Cardiac septum (tissue), 1 donor: ENCODE measurements around the gene SFPQ. TPM values are rescaled to one million over a fixed set of nuclear protein-coding genes. Genes with fewer than 3 reads are reported as not detected.
"Not testable (repeated sequence)": the region's sequence is repeated elsewhere in the genome, so short reads cannot be mapped to it uniquely, and the experiment has no call there.

ENCODE experiments used
- DNase-seq: peaks from one replicate; pipeline ENCODE4 v3.0.0-alpha.2; 2020; ENCODE audit warnings: low spot score
- intact Hi-C: fragments of 100-400 bp; cut with DNase I; formaldehyde crosslinking; loops from one replicate; pipeline ENCODE4 v1.14.0; 2022
- long read RNA-seq: library from polyadenylated mRNA; unstranded; transcript quantifications from one replicate; pipeline ENCODE4 v2.0.0, GENCODE V29; 2021
- total RNA-seq: library from RNA; stranded (reverse); fragmentation: NEBNext Ultra II Directional; extraction: Animal tissue kit (Norgen Biotek cat#: 25700); gene quantifications from one replicate; pipeline ENCODE4 v1.2.1, GENCODE V29; 2021
- donor health status: DM: no; HTN: no; CAD: no.

Gene SFPQ, protein sequence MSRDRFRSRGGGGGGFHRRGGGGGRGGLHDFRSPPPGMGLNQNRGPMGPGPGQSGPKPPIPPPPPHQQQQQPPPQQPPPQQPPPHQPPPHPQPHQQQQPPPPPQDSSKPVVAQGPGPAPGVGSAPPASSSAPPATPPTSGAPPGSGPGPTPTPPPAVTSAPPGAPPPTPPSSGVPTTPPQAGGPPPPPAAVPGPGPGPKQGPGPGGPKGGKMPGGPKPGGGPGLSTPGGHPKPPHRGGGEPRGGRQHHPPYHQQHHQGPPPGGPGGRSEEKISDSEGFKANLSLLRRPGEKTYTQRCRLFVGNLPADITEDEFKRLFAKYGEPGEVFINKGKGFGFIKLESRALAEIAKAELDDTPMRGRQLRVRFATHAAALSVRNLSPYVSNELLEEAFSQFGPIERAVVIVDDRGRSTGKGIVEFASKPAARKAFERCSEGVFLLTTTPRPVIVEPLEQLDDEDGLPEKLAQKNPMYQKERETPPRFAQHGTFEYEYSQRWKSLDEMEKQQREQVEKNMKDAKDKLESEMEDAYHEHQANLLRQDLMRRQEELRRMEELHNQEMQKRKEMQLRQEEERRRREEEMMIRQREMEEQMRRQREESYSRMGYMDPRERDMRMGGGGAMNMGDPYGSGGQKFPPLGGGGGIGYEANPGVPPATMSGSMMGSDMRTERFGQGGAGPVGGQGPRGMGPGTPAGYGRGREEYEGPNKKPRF
- 115 TPM for total RNA-seq
- long read RNA-seq, transcript SFPQ-201 (10 exons, 3,747 nt) = major isoform, 169 of 205 reads
- long read RNA-seq, partial matches to known transcripts = 10 of 205 reads
- long read RNA-seq, other reads (novel, unspliced or antisense) = 22 of 205 reads

DNA sequence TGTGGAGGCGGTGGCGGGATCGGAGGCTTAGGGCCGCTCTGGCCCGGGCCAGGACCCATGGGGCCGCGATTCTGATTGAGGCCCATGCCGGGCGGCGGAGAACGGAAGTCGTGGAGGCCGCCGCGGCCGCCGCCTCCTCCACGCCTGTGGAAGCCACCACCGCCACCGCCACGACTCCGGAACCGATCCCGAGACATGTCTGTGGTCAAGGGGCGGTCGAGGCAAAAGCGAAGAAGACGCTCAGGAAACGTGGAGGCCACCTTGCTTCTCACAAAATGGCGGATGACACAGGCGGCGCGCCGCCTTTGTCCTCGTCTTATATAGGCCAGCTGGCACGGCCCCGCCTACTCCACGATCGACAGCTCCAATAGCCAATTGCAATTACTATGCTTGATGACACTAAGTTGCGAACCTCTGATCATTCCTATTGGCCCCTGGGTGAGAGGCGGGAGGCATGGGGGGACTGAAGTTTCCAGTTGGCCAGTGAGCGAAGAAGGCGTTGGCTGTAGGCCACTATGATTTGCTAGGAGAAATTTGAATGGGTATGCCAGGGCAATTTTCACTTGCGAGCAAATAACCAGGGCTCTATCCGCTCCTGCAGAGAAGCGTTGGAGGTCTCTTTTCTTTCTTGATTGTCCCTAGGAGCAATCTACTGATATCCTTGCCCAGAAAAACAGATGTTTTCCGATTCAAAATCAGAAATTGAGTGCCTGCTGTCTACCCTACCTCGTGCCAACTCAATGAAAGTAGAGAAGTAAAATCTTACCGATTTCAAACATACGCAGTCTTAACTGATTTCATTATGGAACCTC, at the start of gene SFPQ:
SFPQ (minus strand) TSS at position 293 of the 812 bp plus-strand sequence; CDS start at position 197, 96 bp downstream.
- peak; percentile 97 for DNase-seq
- intact Hi-C loops = loop anchor here (2.0 to 5.0 kb wide), 2 partner anchors 162 to 364 kb away; partner anchors contain the start of genes KIAA0319L, NCDN and ZMYM6

DNA sequence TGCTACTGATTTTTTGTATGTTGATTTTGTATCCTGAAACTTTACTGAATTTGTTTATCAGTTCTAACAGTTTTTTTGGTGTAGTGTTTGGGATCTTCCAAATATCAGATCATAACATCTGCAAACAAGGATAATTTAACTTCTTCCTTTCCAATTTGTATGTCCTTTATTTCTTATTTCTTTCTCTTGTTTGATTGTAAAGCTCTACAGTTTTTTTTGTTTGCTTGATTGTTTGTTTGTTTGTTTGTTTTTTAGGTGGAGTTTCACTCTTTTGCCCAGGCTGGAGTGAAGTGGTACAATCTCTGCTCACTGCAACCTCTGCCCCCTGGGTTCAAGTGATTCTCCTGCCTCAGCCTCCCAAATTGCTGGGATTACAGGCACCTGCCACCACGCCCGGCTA, 43.8 kb upstream of the SFPQ start:
- intact Hi-C loops, DNase-seq: not testable (repeated sequence)

DNA sequence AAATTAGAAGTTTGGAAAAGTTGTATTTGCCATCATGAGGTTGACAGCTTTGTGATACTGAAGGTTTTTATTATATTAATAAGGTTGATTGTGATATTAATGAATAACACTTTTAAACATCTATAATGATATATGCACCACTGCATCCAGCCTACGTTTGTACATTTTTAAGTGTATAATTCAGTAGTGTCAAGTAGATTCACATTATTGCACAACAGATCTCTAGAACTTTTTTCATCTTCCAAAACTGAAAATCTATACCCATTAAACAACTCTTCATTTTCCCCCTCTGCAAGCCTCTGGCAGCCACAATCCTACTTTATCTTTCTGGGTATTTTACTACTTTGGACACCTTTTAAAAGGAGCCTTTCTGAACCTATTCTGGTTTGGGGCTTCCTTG, 38.3 kb upstream of the SFPQ start:
- intact Hi-C loops = no loop called here
- DNase-seq = no peak

DNA sequence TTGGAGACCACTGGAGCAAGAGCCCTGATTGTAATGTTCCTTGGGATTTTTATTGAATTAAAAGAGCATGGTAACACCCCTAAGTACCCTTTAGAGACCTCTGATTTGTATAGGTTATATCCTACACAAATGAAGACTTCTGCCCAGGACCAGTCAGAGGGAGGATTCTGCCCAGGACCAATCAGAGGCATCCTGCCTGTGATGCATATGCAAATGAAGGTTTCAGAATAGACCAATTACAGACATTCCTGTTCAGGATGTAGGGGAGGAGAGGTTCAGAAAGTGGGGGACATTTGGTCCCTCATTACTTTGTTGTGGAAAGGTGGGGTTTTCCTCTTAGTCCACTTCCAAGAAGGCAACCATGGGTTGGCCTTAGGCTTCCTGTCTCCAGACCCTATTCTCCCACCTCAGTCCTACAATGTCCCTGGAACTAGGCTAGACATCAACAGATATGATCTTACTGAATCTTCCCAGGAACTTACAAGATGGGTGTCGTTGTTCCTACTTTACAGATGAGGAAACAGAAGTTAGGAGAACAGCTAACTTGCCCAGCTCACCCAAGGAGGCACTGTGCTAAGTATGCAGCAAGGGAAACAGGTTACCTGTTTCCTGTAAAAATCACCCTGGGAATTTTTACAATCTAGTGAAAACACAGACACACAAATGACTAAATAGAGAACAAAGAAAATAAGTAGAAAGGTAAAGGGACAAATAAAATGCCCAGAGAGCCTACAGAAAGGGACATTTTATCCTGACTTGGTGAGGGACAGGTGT, 36.8 kb upstream of the SFPQ start:
- DNase-seq = no peak
- intact Hi-C loops = no loop called here

DNA sequence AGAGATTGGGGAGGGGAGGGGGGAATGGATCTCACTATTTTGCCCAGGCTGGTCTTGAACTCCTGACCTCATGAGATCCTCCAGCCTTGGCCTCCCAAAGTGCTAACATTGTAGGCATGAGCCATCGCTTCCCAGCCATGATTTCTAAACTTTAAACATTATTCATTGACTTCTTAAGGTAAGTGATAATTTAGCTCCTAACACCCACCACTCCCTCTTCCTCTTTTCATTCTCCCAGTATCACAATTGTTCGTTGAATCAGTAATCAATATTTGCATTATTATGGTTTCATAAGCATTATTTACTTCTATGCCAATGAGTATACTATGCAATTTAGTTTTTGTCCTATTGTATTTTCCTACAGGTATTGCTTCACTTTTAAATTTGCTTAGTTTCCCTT, 33.6 kb upstream of the SFPQ start:
- DNase-seq = no peak
- intact Hi-C loops = no loop called here

DNA sequence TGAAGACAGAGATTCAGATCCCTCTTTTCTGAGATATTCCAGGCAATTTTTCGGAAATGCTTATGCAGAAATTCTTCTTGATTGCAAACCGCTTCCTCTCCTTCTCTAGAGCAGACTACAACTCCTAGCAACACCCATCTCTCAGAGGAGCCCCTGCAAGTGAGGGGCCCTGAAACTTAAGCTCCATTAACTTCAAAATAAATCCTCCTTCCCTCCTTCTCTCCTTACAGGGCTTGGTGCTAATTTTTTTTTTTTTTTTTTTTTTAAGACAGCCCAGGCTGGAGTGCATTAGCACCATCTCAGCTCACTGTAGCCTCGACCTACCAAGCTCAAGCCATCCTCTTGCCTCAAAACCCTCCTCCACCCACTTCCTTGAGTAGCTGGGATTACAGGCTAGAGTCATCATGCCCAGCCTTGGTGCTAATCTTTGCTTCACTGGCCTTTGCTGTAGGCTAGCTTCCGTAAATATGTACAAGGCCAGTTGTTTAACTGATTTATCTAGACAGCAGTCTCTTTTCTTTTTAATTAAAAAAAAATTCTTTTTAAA, 30.2 kb upstream of the SFPQ start:
- intact Hi-C loops = no loop called here
- no peak for DNase-seq

DNA sequence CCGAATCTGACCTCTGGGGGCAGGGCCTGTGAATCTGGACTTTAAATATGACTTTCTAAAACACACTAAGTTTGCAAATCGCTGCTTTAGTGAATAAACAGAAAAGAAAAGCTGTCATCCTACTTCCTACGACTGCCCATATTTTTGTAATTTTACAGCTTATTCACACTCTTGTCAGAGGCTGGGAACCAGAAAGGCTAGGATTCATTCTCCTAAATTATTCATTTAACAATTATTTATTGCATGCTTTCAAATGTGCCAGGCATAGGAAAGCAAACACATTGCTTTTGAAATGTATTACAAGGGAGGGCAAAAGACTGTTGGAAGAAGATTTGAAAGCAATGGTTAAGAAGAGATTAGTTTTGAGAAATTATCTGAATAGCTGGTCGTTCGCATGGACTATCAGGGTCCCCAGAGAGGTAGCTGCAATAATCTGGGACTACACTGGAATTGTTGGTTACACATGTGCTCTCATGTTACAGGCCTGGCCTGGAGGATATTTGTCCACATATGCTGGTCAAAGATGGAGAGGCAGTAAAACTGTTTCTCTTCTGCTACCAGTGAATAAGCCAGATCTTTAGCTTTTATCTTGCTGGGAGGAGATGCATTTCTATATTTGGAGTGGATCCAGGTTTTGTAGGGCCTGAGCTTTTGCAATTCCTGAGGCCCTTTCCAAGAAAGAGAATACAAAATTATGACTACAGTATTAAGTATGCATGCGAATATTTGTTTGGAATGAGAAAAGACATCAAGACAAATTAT, 29.6 kb upstream of the SFPQ start:
- intact Hi-C loops = no loop called here
- DNase-seq = no peak

DNA sequence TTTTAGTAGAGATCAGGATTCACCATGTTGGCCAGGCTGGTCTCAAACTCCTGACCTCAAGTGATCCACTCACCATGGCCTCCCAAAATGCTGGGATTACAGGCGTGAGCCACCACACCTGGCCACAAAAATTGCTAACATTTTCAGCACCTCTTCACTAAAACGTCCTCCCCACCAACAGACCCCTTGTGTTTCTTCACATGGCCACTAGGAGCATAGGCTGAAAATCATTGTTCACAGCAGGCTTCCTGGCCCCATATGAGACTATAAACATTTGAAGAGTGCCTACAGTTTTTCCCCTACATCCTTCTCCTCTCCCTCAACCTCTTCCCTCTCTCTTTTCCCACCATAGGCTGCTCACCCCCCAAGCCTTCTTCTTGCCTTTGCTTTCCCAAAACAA, 28.0 kb upstream of the SFPQ start:
- intact Hi-C loops = no loop called here
- no peak for DNase-seq

DNA sequence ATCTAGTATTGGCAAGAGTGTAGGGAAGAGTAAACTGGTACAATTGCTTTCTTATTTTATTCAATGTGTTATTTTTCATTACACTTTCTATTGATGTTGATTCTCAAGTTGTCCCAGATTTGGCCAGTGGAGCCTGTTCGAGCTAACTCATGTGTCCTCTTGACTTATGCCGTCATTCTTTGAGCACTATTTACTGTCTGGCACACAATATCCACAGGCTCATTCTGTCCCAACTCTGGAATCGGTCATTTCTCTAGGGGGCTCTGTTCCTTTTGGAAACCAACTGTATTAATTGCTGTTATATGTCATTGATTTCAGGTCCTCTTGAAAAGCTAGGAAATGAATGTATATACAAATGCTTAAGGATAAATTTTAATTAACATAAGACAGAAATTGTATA, 22.4 kb upstream of the SFPQ start:
- intact Hi-C loops = no loop called here
- no peak for DNase-seq

DNA sequence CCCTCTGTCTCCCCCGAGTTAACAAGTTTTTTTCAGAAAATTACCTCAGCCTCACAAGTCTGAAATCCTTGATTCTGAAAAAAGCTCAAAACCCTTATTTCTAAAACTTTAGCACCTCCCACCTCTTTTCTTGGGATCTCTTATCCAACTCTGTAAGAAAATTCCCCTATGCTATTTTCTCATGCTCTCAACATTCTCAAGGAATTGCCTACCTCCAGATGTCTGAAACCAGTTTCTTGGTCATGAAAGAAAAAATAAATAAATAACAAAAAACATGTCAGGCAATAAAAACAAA, 18.1 kb upstream of the SFPQ start:
- intact Hi-C loops = no loop called here
- DNase-seq = no peak

DNA sequence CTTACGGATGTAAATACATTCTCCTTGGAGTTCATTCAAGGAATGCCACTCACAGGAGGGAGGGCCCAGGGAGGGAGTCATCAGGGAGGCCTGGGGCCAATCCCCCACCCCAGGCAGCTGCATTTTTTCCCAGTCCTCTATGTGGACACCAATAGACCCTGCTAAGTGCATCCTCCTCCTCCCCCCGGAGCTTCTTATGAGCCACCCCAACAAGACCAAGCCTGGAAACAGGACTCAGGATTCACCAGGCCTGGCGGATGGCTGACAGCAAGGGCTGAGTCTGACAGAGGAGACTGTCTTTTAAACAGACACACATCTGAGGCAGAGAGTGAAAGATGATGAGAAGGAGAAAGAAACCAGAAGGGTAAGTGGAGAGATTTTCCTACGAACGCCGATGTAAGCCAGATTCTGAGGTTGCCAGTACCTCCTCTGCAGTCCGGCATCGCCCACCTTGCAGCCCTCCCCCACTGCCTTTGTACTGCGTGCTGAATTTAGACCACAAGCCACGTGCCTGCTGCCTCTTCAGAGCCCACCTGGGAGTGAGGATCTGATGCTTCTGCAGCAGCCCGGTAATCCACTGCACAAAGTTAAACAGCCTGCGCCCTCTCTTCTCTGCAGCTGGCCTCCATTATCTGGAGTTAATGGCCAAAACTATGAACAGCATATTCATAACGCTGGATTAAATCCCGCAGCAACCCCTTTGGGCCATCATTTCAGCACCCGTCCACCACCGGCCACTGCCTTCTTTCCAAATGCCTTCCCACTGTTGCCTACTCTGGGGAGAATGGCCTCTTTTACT, 17.6 kb upstream of the SFPQ start:
- no peak for DNase-seq
- intact Hi-C loops = no loop called here

DNA sequence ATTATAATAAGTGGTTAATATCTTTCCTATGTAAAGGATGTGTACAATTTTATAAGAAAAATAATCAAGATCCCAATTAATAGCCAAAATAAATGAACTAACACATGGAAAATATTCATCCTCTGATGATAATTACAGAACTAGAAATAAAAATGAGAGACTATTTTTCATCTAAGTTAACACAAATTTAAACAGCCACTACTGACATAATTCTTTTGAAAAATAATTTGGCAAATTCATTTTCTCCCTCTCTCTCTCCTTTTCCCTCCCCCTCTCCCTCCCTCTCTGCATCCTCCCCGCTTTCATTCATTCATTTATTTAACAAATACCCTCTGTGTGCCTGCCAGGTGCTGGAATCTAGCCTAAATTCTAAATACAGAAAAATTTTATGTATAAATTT, 10.3 kb upstream of the SFPQ start:
- intact Hi-C loops = loop anchor here (5.0 to 10.0 kb wide), 2 partner anchors 94 to 222 kb away; no protein-coding TSS in a partner anchor
- no peak for DNase-seq

DNA sequence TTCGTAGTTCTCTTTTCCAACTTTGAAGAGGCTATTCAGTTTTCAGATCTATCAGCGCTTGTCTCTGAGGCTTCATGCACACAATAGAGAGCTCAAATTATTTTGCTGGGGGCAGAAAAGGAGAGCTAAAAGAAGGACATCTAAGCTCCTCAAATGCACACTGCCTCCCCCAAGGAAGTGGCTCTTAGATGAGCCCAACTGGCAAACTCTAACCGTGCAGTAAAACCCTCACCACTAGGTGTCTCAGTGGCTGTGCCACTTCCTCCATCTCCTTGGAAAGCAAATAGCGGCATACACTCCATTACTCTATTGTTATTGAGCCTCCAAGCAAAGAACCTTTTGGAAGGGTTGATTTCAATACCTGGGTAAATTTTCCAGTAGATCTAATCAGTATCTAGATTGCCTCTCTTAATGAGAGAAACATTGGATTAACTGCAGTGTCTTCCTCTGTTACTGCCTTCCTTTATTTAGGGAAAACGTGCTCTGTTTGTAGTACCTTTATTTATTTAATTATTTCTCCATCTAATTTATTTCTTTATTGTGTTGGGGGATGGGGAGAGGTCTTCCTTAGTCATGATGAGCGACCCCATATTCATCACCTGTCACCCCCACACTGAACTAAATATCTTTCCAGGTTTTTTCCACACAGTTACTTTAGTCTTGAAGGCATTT, 9.2 kb upstream of the SFPQ start:
- DNase-seq = peak; percentile 76
- intact Hi-C loops = loop anchor here (5.0 to 10.0 kb wide), 2 partner anchors 95 to 223 kb away; no protein-coding TSS in a partner anchor

DNA sequence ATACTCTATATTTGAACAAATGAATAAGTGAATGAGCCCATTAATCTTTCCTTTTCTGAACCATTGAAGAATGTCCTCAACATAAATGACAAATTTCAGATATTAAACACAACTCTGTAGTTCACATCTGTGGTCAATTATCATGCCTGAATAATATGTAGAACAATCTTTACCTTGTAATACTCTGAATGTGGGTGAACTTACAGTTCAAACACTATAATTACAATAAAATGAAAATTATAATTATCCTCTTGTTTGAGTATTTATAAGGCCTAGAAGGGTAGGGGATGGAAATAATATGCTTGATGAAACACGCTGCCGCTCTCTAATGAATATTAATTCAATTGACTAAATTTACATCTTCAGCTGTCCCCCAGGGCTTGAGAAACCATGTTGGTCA, 8.7 kb upstream of the SFPQ start:
- DNase-seq = no peak
- intact Hi-C loops = loop anchor here (5.0 to 10.0 kb wide), 2 partner anchors 96 to 223 kb away; no protein-coding TSS in a partner anchor

DNA sequence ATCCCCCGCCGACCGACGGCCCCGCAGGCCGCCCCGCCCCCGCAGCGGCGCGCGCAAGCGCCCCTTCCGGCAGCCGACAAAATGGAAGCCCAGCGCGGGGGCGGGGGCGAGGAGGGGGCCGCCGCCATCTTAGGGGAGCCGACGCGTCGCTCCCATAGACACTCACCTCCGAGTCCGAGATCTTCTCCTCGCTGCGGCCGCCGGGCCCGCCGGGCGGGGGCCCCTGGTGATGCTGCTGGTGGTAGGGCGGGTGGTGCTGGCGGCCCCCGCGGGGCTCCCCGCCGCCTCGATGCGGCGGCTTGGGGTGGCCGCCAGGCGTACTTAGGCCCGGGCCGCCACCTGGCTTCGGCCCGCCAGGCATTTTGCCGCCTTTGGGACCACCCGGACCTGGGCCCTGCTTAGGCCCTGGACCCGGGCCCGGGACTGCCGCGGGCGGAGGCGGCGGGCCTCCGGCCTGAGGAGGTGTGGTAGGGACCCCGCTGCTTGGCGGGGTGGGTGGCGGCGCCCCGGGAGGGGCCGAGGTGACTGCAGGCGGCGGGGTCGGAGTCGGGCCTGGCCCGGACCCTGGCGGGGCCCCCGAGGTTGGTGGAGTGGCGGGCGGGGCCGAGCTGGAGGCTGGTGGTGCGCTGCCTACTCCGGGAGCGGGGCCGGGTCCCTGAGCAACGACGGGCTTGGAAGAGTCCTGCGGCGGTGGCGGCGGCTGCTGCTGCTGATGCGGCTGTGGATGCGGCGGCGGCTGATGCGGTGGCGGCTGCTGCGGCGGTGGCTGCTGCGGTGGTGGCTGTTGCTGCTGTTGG, 691 bp downstream of the SFPQ start:
- intact Hi-C loops = loop anchor here (2.0 to 5.0 kb wide), 2 partner anchors 161 to 365 kb away; partner anchors contain the start of genes KIAA0319L, NCDN and ZMYM6
- peak; percentile 94 for DNase-seq
